Measurements from ENCODE around the gene RER1.
"Not testable (repeated sequence)": the region's sequence is repeated elsewhere in the genome, so short reads cannot be mapped to it uniquely, and the experiment has no call there.

Gene RER1

GRCh38 chr1:2431103-2431502 is 39.5 kb downstream of the RER1 start:
- DNase-seq: no peak

- DNase-seq: no peak
Measured at GRCh38 chr1:2431518-2431917, 39.9 kb downstream of the RER1 start.

- DNase-seq: no peak
Measured at GRCh38 chr1:2432441-2432844, 40.8 kb downstream of the RER1 start.

- DNase-seq: no peak
Measured at GRCh38 chr1:2433196-2433595, 41.6 kb downstream of the RER1 start.

- no peak for DNase-seq
Measured at GRCh38 chr1:2433936-2434655, 42.5 kb downstream of the RER1 start.

- DNase-seq: no peak
Measured at GRCh38 chr1:2435091-2435490, 43.5 kb downstream of the RER1 start.

- DNase-seq: no peak
Measured at GRCh38 chr1:2435746-2436355, 44.2 kb downstream of the RER1 start.

- no peak for DNase-seq
Measured at GRCh38 chr1:2436876-2437275, 45.2 kb downstream of the RER1 start.

GRCh38 chr1:2437617-2438016 is 46.0 kb downstream of the RER1 start:
- no peak for DNase-seq

GRCh38 chr1:2438038-2438437 is 46.4 kb downstream of the RER1 start:
- DNase-seq: no peak

GRCh38 chr1:2438641-2439040 is 47.0 kb downstream of the RER1 start:
- DNase-seq: no peak

GRCh38 chr1:2439369-2439768 is 47.7 kb downstream of the RER1 start:
- no peak for DNase-seq

GRCh38 chr1:2440346-2440745 is 48.7 kb downstream of the RER1 start:
- not testable (repeated sequence) for DNase-seq

- DNase-seq: no peak
Measured at GRCh38 chr1:2441746-2442145, 50.1 kb downstream of the RER1 start.

GRCh38 chr1:2442661-2443060 is 51.0 kb downstream of the RER1 start:
- no peak for DNase-seq

- DNase-seq: no peak
Measured at GRCh38 chr1:2443277-2444137, 51.9 kb downstream of the RER1 start.

GRCh38 chr1:2444138-2444591 is 52.5 kb downstream of the RER1 start:
- no peak for DNase-seq

GRCh38 chr1:2445162-2445822 is 53.7 kb downstream of the RER1 start:
- DNase-seq: no peak

- no peak for DNase-seq
Measured at GRCh38 chr1:2445823-2446215, 54.2 kb downstream of the RER1 start.

- DNase-seq: no peak
Measured at GRCh38 chr1:2446394-2446793, 54.8 kb downstream of the RER1 start.

GRCh38 chr1:2446861-2447260 is 55.2 kb downstream of the RER1 start:
- no peak for DNase-seq

- DNase-seq: no peak
Measured at GRCh38 chr1:2447276-2448097, 55.8 kb downstream of the RER1 start.

Data from T1000 (cell line).